ENCODE measurements around the gene TIMM10B. TPM values are rescaled to one million over a fixed set of nuclear protein-coding genes. Genes with fewer than 3 reads are reported as not detected.

The TIMM10B gene
- total and polyA plus RNA-seq, 9 of the 15 experiments (the other 6 are each of a cell fraction or from before 2014, with no cell fraction given): 43.2 to 163 (median 57.0) TPM

- no peaks in the 10 kb centered on the region for H3K79me2 ChIP-seq (ENCODE audit: control insufficient read depth, insufficient read depth, low read length)
- WGBS (ENCODE audit: insufficient coverage, low coverage, missing lambda C conversion rate): 84% methylated on average over 3 of the region's 3 CpGs
- no peak overlapping the region for H3K4me3 ChIP-seq
- peaks cover 3% of the 10 kb centered on the region; the same call in 1 of the 2 replicates for H4K20me1 ChIP-seq (replicated peaks; ENCODE audit: control insufficient read depth, insufficient read depth, low read length)
- in situ Hi-C loops (cut with MboI): no loop called here
- H3K4me1 ChIP-seq (replicated peaks in 1 of 2; ENCODE audit: control insufficient read depth in 2 of 2, insufficient read depth in 2 of 2, low read length in 2 of 2): no peaks in the 10 kb centered on the region
- H2AFZ ChIP-seq (ENCODE audit: low read depth, low read length): no peak overlapping the region
- no peak for DNase-seq (ENCODE audit: extremely low read depth in 1 of 4, low spot score in 3 of 4)
- ChIA-PET POLR2A (interaction anchor here (0.6 to 5.1 kb wide), 2 partner anchors 14 to 29 kb away, joined by 4 to 33 read pairs; no protein-coding TSS in a partner anchor), CTCF (ENCODE audit: low intra/inter-chr PET ratio) (no interaction called here)
- no peaks in the 10 kb centered on the region for H3K9me3 ChIP-seq (replicated peaks; ENCODE audit: control insufficient read depth, insufficient read depth, low read depth, low read length)
- H3K4me2 ChIP-seq (ENCODE audit: insufficient read depth, low read length): no peak overlapping the region
- FAIRE-seq: no peak
- BruUV-seq (replicated peaks): no TSS peak
- TF ChIP-seq CBFA2T3 (IDR thresholded peaks at IDR 0.05): no peak
- TF ChIP-seq TBL1XR1 (IDR thresholded peaks at IDR 0.05; ENCODE audit: low read length in 2 of 2): no peak
- TF ChIP-seq, protein P1, sequence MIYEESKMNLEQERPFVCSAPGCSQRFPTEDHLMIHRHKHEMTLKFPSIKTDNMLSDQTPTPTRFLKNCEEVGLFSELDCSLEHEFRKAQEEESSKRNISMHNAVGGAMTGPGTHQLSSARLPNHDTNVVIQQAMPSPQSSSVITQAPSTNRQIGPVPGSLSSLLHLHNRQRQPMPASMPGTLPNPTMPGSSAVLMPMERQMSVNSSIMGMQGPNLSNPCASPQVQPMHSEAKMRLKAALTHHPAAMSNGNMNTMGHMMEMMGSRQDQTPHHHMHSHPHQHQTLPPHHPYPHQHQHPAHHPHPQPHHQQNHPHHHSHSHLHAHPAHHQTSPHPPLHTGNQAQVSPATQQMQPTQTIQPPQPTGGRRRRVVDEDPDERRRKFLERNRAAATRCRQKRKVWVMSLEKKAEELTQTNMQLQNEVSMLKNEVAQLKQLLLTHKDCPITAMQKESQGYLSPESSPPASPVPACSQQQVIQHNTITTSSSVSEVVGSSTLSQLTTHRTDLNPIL (CRISPR knock-in tag; IDR thresholded peaks at IDR 0.05): no peak
- no peak for TF ChIP-seq NFIC (IDR thresholded peaks at IDR 0.05)
- no peak for TF ChIP-seq CHD2 (IDR thresholded peaks at IDR 0.05; ENCODE audit: low read depth, low read length)
- TF ChIP-seq RBM17 (IDR thresholded peaks at IDR 0.05; ENCODE audit: borderline replicate concordance, low read depth, low read length): no peak
- TF ChIP-seq ZNF75A (CRISPR knock-in tag; IDR thresholded peaks at IDR 0.05): no peak
- H3K9me1 ChIP-seq (ENCODE audit: control insufficient read depth, insufficient read depth, low read length): no peaks in the 10 kb centered on the region
- ATAC-seq: no peak
- H3K36me3 ChIP-seq (ENCODE audit: control insufficient read depth, insufficient read depth, low read length): peaks cover 40% of the 10 kb centered on the region; the same call in 2 of the 3 replicates
- H3K9ac ChIP-seq (ENCODE audit: insufficient read depth in 1 of 2, low read depth in 2 of 2, low read length in 2 of 2): no peak overlapping the region
- H3K27me3 ChIP-seq (ENCODE audit: control insufficient read depth in 2 of 2, insufficient read depth in 2 of 2, low read length in 2 of 2): no peaks in the 10 kb centered on the region
- no peak overlapping the region for H3K27ac ChIP-seq (ENCODE audit: extremely low read depth, low read depth, low read length)
- intact Hi-C loops (cut with micrococcal nuclease): no loop called here
Measured at GRCh38 chr11:6502382-6502781, 21.1 kb downstream of the TIMM10B start.
